HEK293 (cell line): ENCODE results near the gene MXD4.

Source experiments
- CTCF ChIA-PET: fragments of 350-600 bp; formaldehyde crosslinking; extraction: SDS; loops from one replicate; lab custom pipeline; 2021; ENCODE audit warnings: antibody characterized with exemption; lab: Yijun Ruan, JAX
- POLR2A ChIA-PET: fragments of 300-600 bp; formaldehyde crosslinking; extraction: SDS; loops from one replicate; lab custom pipeline; 2020; ENCODE audit warnings: antibody characterized with exemption, inconsistent platforms; lab: Yijun Ruan, JAX
- H3K27ac ChIP-seq: fragments of 200-500 bp; sonication (Bioruptor generic); 2 replicates; pipeline ENCODE4 v1.5.1; 2014; ENCODE audit warnings: low read depth, low read length, control low read depth, inconsistent platforms; ENCODE audit errors: extremely low read depth
- H3K36me3 ChIP-seq, 2 experiments: fragments of 200-500 bp in 1 of 2; sonication (Bioruptor generic) in 1 of 2; 1 replicate in 1 of 2; 2 replicates in 1 of 2; pipeline ENCODE4 v1.5.1; 2014 to 2017; ENCODE audit warnings: inconsistent platforms in 2 of 2, low read length in 2 of 2; ENCODE audit not compliant: control insufficient read depth in 2 of 2, insufficient read depth in 1 of 2
- H3K4me1 ChIP-seq: fragments of 200-500 bp; sonication (Bioruptor generic); 2 replicates; pipeline ENCODE4 v1.5.1; 2014; ENCODE audit warnings: mild to moderate bottlenecking, low read length, inconsistent platforms; ENCODE audit not compliant: control insufficient read depth, insufficient read depth
- H3K4me3 ChIP-seq: 2 replicates; pipeline ENCODE4 v1.5.1; 2011; ENCODE audit warnings: low read depth, mild to moderate bottlenecking, control low read depth, low read length, moderate library complexity
- H3K9me3 ChIP-seq: fragments of 200-500 bp; sonication (Bioruptor generic); 2 replicates; pipeline ENCODE4 v1.5.1; 2014; ENCODE audit warnings: low read depth, low read length, inconsistent platforms; ENCODE audit not compliant: control insufficient read depth, insufficient read depth
- EGR2 ChIP-seq: fragments of 450-650 bp; formaldehyde crosslinking; IDR thresholded peaks from 2 replicates; pipeline ENCODE4 v1.5.1; 2016; ENCODE audit warnings: low read depth, missing biosample characterization, missing genetic modification characterization
- GLI4 ChIP-seq: fragments of 450-650 bp; formaldehyde crosslinking; IDR thresholded peaks from 2 replicates; pipeline ENCODE4 v1.5.1; 2016; ENCODE audit warnings: missing biosample characterization, missing genetic modification characterization
- IKZF3 ChIP-seq: fragments of 450-650 bp; IDR thresholded peaks from 2 replicates; pipeline ENCODE4 v1.5.0; 2018; ENCODE audit warnings: missing biosample characterization, mild to moderate bottlenecking, missing genetic modification characterization, moderate library complexity
- MZF1 ChIP-seq: fragments of 450-650 bp; formaldehyde crosslinking; IDR thresholded peaks from 2 replicates; pipeline ENCODE4 v1.5.1; 2017; ENCODE audit warnings: missing biosample characterization, missing genetic modification characterization, borderline replicate concordance
- SP7 ChIP-seq: fragments of 450-650 bp; formaldehyde crosslinking; IDR thresholded peaks from 2 replicates; pipeline ENCODE4 v1.5.1; 2016; ENCODE audit warnings: missing biosample characterization, missing genetic modification characterization
- ZBTB20 ChIP-seq: fragments of 450-650 bp; formaldehyde crosslinking; IDR thresholded peaks from 2 replicates; pipeline ENCODE4 v1.5.1; 2016; ENCODE audit warnings: missing biosample characterization, missing genetic modification characterization
- ZNF114 ChIP-seq: fragments of 450-650 bp; formaldehyde crosslinking; IDR thresholded peaks from 2 replicates; pipeline ENCODE4 v1.5.0; 2017; ENCODE audit warnings: missing biosample characterization, missing genetic modification characterization
- ZNF157 ChIP-seq: fragments of 450-650 bp; formaldehyde crosslinking; IDR thresholded peaks from 2 replicates; pipeline ENCODE4 v1.5.1; 2016; ENCODE audit warnings: missing biosample characterization, missing genetic modification characterization
- ZNF223 ChIP-seq: fragments of 450-650 bp; formaldehyde crosslinking; IDR thresholded peaks from 2 replicates; pipeline ENCODE4 v1.5.1; 2016; ENCODE audit warnings: missing biosample characterization, missing genetic modification characterization
- ZNF239 ChIP-seq: fragments of 450-650 bp; formaldehyde crosslinking; IDR thresholded peaks from 2 replicates; pipeline ENCODE4 v1.5.1; 2016; ENCODE audit warnings: missing biosample characterization, missing genetic modification characterization
- ZNF280D ChIP-seq: fragments of 450-650 bp; formaldehyde crosslinking; IDR thresholded peaks from 2 replicates; pipeline ENCODE4 v1.5.1; 2016; ENCODE audit warnings: missing biosample characterization, missing genetic modification characterization
- ZNF354C ChIP-seq: fragments of 450-650 bp; formaldehyde crosslinking; IDR thresholded peaks from 2 replicates; pipeline ENCODE4 v1.5.1; 2016; ENCODE audit warnings: missing biosample characterization, missing genetic modification characterization, low read depth, borderline replicate concordance
- ZNF426 ChIP-seq: fragments of 450-650 bp; formaldehyde crosslinking; IDR thresholded peaks from 2 replicates; pipeline ENCODE4 v1.5.1; 2017; ENCODE audit warnings: missing biosample characterization, missing genetic modification characterization, mild to moderate bottlenecking, inconsistent platforms, moderate library complexity
- ZNF433 ChIP-seq: fragments of 450-650 bp; formaldehyde crosslinking; IDR thresholded peaks from 2 replicates; pipeline ENCODE4 v1.5.1; 2016; ENCODE audit warnings: missing biosample characterization, missing genetic modification characterization, low read depth
- ZNF510 ChIP-seq: fragments of 450-650 bp; formaldehyde crosslinking; IDR thresholded peaks from 2 replicates; pipeline ENCODE4 v1.5.1; 2018; ENCODE audit warnings: mild to moderate bottlenecking, missing genetic modification characterization, missing biosample characterization; ENCODE audit not compliant: insufficient replicate concordance
- ZNF548 ChIP-seq: fragments of 450-650 bp; formaldehyde crosslinking; IDR thresholded peaks from 2 replicates; pipeline ENCODE4 v1.5.1; 2016; ENCODE audit warnings: missing biosample characterization, missing genetic modification characterization
- ZNF624 ChIP-seq: fragments of 450-650 bp; formaldehyde crosslinking; IDR thresholded peaks from 2 replicates; pipeline ENCODE4 v1.5.1; 2017; ENCODE audit warnings: missing biosample characterization, missing genetic modification characterization
- ZNF660 ChIP-seq: fragments of 450-650 bp; IDR thresholded peaks from 2 replicates; pipeline ENCODE4 v1.5.1; 2018; ENCODE audit warnings: missing biosample characterization, mild to moderate bottlenecking, missing genetic modification characterization
- ZNF707 ChIP-seq: fragments of 450-650 bp; formaldehyde crosslinking; IDR thresholded peaks from 2 replicates; pipeline ENCODE4 v1.5.1; 2016; ENCODE audit warnings: missing biosample characterization, missing genetic modification characterization
- ZXDB ChIP-seq: fragments of 450-650 bp; formaldehyde crosslinking; IDR thresholded peaks from 2 replicates; pipeline ENCODE4 v1.5.1; 2016; ENCODE audit warnings: missing biosample characterization, missing genetic modification characterization
- TF ChIP-seq, protein P1 (sequence below): fragments of 450-650 bp; formaldehyde crosslinking; IDR thresholded peaks from 2 replicates; pipeline ENCODE4 v1.5.1; 2016; ENCODE audit warnings: missing biosample characterization, missing genetic modification characterization, borderline replicate concordance

MXD4 gene

GRCh38 chr4:2267841-2268240 lies 5.9 kb upstream of the MXD4 start (continued):
- no peak for TF ChIP-seq ZNF433

- ChIA-PET CTCF (no interaction called here), POLR2A (no interaction called here)
- no peaks in the 10 kb centered on the region for H3K36me3 ChIP-seq
- H3K9me3 ChIP-seq: no peaks in the 10 kb centered on the region
- no peak for TF ChIP-seq ZNF624
- no peak for TF ChIP-seq ZBTB20 (tag by site-specific recombination)
- TF ChIP-seq, protein P1, sequence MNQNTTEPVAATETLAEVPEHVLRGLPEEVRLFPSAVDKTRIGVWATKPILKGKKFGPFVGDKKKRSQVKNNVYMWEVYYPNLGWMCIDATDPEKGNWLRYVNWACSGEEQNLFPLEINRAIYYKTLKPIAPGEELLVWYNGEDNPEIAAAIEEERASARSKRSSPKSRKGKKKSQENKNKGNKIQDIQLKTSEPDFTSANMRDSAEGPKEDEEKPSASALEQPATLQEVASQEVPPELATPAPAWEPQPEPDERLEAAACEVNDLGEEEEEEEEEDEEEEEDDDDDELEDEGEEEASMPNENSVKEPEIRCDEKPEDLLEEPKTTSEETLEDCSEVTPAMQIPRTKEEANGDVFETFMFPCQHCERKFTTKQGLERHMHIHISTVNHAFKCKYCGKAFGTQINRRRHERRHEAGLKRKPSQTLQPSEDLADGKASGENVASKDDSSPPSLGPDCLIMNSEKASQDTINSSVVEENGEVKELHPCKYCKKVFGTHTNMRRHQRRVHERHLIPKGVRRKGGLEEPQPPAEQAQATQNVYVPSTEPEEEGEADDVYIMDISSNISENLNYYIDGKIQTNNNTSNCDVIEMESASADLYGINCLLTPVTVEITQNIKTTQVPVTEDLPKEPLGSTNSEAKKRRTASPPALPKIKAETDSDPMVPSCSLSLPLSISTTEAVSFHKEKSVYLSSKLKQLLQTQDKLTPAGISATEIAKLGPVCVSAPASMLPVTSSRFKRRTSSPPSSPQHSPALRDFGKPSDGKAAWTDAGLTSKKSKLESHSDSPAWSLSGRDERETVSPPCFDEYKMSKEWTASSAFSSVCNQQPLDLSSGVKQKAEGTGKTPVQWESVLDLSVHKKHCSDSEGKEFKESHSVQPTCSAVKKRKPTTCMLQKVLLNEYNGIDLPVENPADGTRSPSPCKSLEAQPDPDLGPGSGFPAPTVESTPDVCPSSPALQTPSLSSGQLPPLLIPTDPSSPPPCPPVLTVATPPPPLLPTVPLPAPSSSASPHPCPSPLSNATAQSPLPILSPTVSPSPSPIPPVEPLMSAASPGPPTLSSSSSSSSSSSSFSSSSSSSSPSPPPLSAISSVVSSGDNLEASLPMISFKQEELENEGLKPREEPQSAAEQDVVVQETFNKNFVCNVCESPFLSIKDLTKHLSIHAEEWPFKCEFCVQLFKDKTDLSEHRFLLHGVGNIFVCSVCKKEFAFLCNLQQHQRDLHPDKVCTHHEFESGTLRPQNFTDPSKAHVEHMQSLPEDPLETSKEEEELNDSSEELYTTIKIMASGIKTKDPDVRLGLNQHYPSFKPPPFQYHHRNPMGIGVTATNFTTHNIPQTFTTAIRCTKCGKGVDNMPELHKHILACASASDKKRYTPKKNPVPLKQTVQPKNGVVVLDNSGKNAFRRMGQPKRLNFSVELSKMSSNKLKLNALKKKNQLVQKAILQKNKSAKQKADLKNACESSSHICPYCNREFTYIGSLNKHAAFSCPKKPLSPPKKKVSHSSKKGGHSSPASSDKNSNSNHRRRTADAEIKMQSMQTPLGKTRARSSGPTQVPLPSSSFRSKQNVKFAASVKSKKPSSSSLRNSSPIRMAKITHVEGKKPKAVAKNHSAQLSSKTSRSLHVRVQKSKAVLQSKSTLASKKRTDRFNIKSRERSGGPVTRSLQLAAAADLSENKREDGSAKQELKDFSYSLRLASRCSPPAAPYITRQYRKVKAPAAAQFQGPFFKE (tag by site-specific recombination): no peak
- no peak for TF ChIP-seq ZNF707 (tag by site-specific recombination)
- TF ChIP-seq ZNF660 (tag by site-specific recombination): no peak
- TF ChIP-seq ZNF157 (tag by site-specific recombination): no peak
- no peak for TF ChIP-seq ZNF280D (tag by site-specific recombination)
- no peak overlapping the region for H3K27ac ChIP-seq
- no peak overlapping the region for H3K4me3 ChIP-seq
- no peaks in the 10 kb centered on the region for H3K4me1 ChIP-seq
Measured at GRCh38 chr4:2267320-2267811, 5.5 kb upstream of the MXD4 start.

GRCh38 chr4:2266821-2267220 lies 4.9 kb upstream of the MXD4 start:
- Histone ChIP-seq H3K27ac (no peak overlapping the region), H3K4me1 (no peaks in the 10 kb centered on the region), H3K36me3 (no peaks in the 10 kb centered on the region), H3K4me3 (no peak overlapping the region), H3K9me3 (no peaks in the 10 kb centered on the region)
- ChIA-PET POLR2A (no interaction called here), CTCF (no interaction called here)
- no peak for TF ChIP-seq IKZF3 (tag by site-specific recombination)
- no peak for TF ChIP-seq SP7

- CTCF ChIA-PET: no interaction called here
- Histone ChIP-seq H3K27ac (no peak overlapping the region), H3K4me3 (no peak overlapping the region), H3K4me1 (no peaks in the 10 kb centered on the region), H3K36me3 (no peaks in the 10 kb centered on the region), H3K9me3 (no peaks in the 10 kb centered on the region)
- TF ChIP-seq ZNF433 (no peak), ZNF239 (tag by site-specific recombination) (no peak), ZNF114 (tag by site-specific recombination) (no peak), ZNF548 (tag by site-specific recombination) (no peak), ZNF354C (tag by site-specific recombination) (no peak), ZXDB (tag by site-specific recombination) (no peak), ZNF223 (no peak), ZNF426 (no peak), ZNF510 (tag by site-specific recombination) (no peak), IKZF3 (tag by site-specific recombination) (no peak), GLI4 (tag by site-specific recombination) (no peak), MZF1 (no peak), EGR2 (tag by site-specific recombination) (no peak)
- POLR2A ChIA-PET: no interaction called here
Measured at GRCh38 chr4:2266181-2266580, 4.3 kb upstream of the MXD4 start.
